HG03378 (cell line): Measurements from ENCODE around the gene ADRB2.
A peak's percentile ranks its signal among the peaks of the same experiment; 100 is the strongest.

Experiments
- ATAC-seq: cut with Tn5 transposase; IDR thresholded peaks from one replicate; pipeline ENCODE4 v1.9.1; 2021; ENCODE audit warnings: mild to moderate bottlenecking, moderate library complexity; ENCODE audit not compliant: unreplicated experiment

ADRB2 gene

GRCh38 chr5:148805326-148806290, 20.8 kb upstream of the ADRB2 start:
- peak; percentile 42 for ATAC-seq

- ATAC-seq: no peak
Observed at GRCh38 chr5:148806520-148806931, 19.9 kb upstream of the ADRB2 start.

GRCh38 chr5:148807851-148808250, 18.6 kb upstream of the ADRB2 start:
- no peak for ATAC-seq

- ATAC-seq: peak; percentile 56
Observed at GRCh38 chr5:148808864-148809642, 17.4 kb upstream of the ADRB2 start.

GRCh38 chr5:148809781-148810524, 16.5 kb upstream of the ADRB2 start:
- no peak for ATAC-seq

- ATAC-seq: peak; percentile 28
Observed at GRCh38 chr5:148810823-148811222, 15.6 kb upstream of the ADRB2 start.

GRCh38 chr5:148811756-148812155, 14.7 kb upstream of the ADRB2 start:
- no peak for ATAC-seq

- ATAC-seq: no peak
Observed at GRCh38 chr5:148815086-148815485, 11.3 kb upstream of the ADRB2 start.

GRCh38 chr5:148815578-148815977, 10.8 kb upstream of the ADRB2 start:
- no peak for ATAC-seq

GRCh38 chr5:148816357-148816756, 10.1 kb upstream of the ADRB2 start:
- no peak for ATAC-seq

GRCh38 chr5:148816782-148817181, 9.6 kb upstream of the ADRB2 start:
- no peak for ATAC-seq

- ATAC-seq: no peak
Observed at GRCh38 chr5:148817606-148818005, 8.8 kb upstream of the ADRB2 start.

GRCh38 chr5:148820461-148821395, 5.7 kb upstream of the ADRB2 start:
- ATAC-seq: no peak

- ATAC-seq: no peak
Observed at GRCh38 chr5:148823871-148824270, 2.5 kb upstream of the ADRB2 start.

GRCh38 chr5:148825716-148826052, 727 bp upstream of the ADRB2 start:
- peak; percentile 8 for ATAC-seq

GRCh38 chr5:148826739-148827070, 294 bp downstream of the ADRB2 start:
- no peak for ATAC-seq

GRCh38 chr5:148827723-148828122, 1.3 kb downstream of the ADRB2 start:
- ATAC-seq: no peak

- ATAC-seq: no peak
Observed at GRCh38 chr5:148828511-148829247, 2.3 kb downstream of the ADRB2 start.

- ATAC-seq: no peak
Observed at GRCh38 chr5:148829248-148829594, 2.8 kb downstream of the ADRB2 start.

- ATAC-seq: no peak
Observed at GRCh38 chr5:148829734-148830133, 3.3 kb downstream of the ADRB2 start.
